ENCODE data around the gene DIS3. TPM values are rescaled to one million over a fixed set of nuclear protein-coding genes. Genes with fewer than 3 reads are reported as not detected.

The DIS3 gene
- total and polyA plus RNA-seq, 2 of the 13 experiments (the other 11 are each of a cell fraction or from before 2014, with no cell fraction given) = 13.2 to 35.0 TPM

GRCh38 chr13:72751220-72751619 lies 30.5 kb downstream of the DIS3 start (continued):
- TF ChIP-seq MNT (IDR thresholded peaks at IDR 0.05) = no peak
- no peak for TF ChIP-seq ZNF350 (CRISPR knock-in tag; IDR thresholded peaks at IDR 0.05; ENCODE audit: borderline replicate concordance, low read depth)
- TF ChIP-seq SIX1 (CRISPR knock-in tag; IDR thresholded peaks at IDR 0.05; ENCODE audit: borderline replicate concordance) = no peak
- TF ChIP-seq ZNF512 (CRISPR knock-in tag; IDR thresholded peaks at IDR 0.05) = no peak
- TF ChIP-seq FOXO4 (CRISPR knock-in tag; conservative IDR thresholded peaks at IDR 0.05) = no peak
- TF ChIP-seq ETV6 (CRISPR knock-in tag; conservative IDR thresholded peaks at IDR 0.05) = no peak
- TF ChIP-seq CREM (IDR thresholded peaks at IDR 0.05) = no peak
- no peak for TF ChIP-seq CREM (CRISPR knock-in tag; IDR thresholded peaks at IDR 0.05)
- no peak for TF ChIP-seq HNF1B (CRISPR knock-in tag; IDR thresholded peaks at IDR 0.05)

Data from HepG2 (cell line).